Prostate gland (tissue), 2 donors: ENCODE measurements around the gene NR0B2. TPM values are rescaled to one million over a fixed set of nuclear protein-coding genes. Genes with fewer than 3 reads are reported as not detected.

Experiments used
- DNase-seq: peaks from one replicate; pipeline ENCODE4 v3.0.0-alpha.2; 2019; ENCODE audit warnings: low spot score
- H3K27ac ChIP-seq, 2 donors: fragments of 200-600 bp; sonication (generic); 2 replicates each; pipeline ENCODE4 v1.5.1; 2017 to 2019
- H3K27me3 ChIP-seq: fragments of 200-600 bp; sonication (generic); replicated peaks from 2 replicates; pipeline ENCODE4 v1.5.1; 2019; ENCODE audit not compliant: insufficient read depth
- H3K36me3 ChIP-seq, 2 donors: fragments of 200-600 bp; sonication (generic); 1 replicate in 1 of 2; 2 replicates in 1 of 2; pipeline versions ENCODE4 v1.5.1 to v1.8.1; 2017 to 2019
- H3K4me1 ChIP-seq: fragments of 200-600 bp; sonication (generic); replicated peaks from 2 replicates; pipeline ENCODE4 v1.5.1; 2019
- H3K4me3 ChIP-seq, 2 donors: fragments of 200-600 bp; sonication (generic); 2 replicates each; pipeline ENCODE4 v1.5.1; 2017 to 2019
- H3K9me3 ChIP-seq: fragments of 200-600 bp; sonication (generic); 2 replicates; pipeline ENCODE4 v1.5.1; 2017
- CTCF ChIP-seq, 4 experiments: fragments of 200-600 bp in 2 of 4; fragments of 450-650 bp in 2 of 4; sonication (generic) in 2 of 4; IDR thresholded peaks; 1 replicate in 3 of 4; 2 replicates in 1 of 4; pipeline ENCODE4 v1.5.1; 2016 to 2019; ENCODE audit warnings: antibody characterized with exemption in 4 of 4, mild to moderate bottlenecking in 2 of 4, moderate library complexity in 2 of 4
- POLR2A ChIP-seq: fragments of 450-650 bp; IDR thresholded peaks from one replicate; pipeline ENCODE4 v1.6.1; 2016; ENCODE audit warnings: antibody characterized with exemption, mild to moderate bottlenecking
- POLR2AphosphoS5 ChIP-seq: sonication (generic); formaldehyde crosslinking; IDR thresholded peaks from one replicate; pipeline ENCODE4 v1.6.1; 2017; ENCODE audit warnings: antibody characterized with exemption
- WGBS: methylation state at CpG from one replicate; pipeline ENCODE4 v1.1.5; 2018; 5-methylcytosine and 5-hydroxymethylcytosine counted together
- intact Hi-C: fragments of 100-400 bp; cut with DNase I; formaldehyde crosslinking; loops from one replicate; pipeline ENCODE4 v1.14.2; 2022
- total RNA-seq, 2 donors: library from RNA; depleted of rRNA; stranded (reverse); fragments of >200 nt; gene quantifications; one replicate each; pipeline ENCODE4 v1.1.0, GENCODE V29; 2016

NR0B2 gene
- total RNA-seq, 2 donors from 2014 or later = not detected

- no peaks in the 10 kb centered on the region for H3K27me3 ChIP-seq
- DNase-seq = no peak
- no peak overlapping the region for H3K27ac ChIP-seq
- WGBS = 65% methylated on average over 4 of the region's 4 CpGs
- H3K4me1 ChIP-seq = no peaks in the 10 kb centered on the region
- intact Hi-C loops = no loop called here
- H3K9me3 ChIP-seq = no peaks in the 10 kb centered on the region
- peaks cover 26 to 42% of the 10 kb centered on the region in 2 donors for H3K36me3 ChIP-seq
- H3K4me3 ChIP-seq = no peak overlapping the region
- TF ChIP-seq CTCF (IDR thresholded peaks at IDR 0.05) (no peak), POLR2A (no peak), POLR2AphosphoS5 (no peak)
These were observed 32.5 kb upstream of the NR0B2 start for GRCh38 chr1:26946270-26946669.

- WGBS = 62% methylated on average over 8 of the region's 8 CpGs
- TF ChIP-seq CTCF (IDR thresholded peaks at IDR 0.05) (no peak), POLR2AphosphoS5 (no peak), POLR2A (no peak)
- Histone ChIP-seq H3K4me3 (no peak overlapping the region), H3K36me3 (peaks cover 26 to 42% of the 10 kb centered on the region in 2 donors), H3K27ac (no peak overlapping the region), H3K27me3 (no peaks in the 10 kb centered on the region), H3K4me1 (no peaks in the 10 kb centered on the region), H3K9me3 (no peaks in the 10 kb centered on the region)
- no peak for DNase-seq
- intact Hi-C loops = no loop called here
These were observed 32.0 kb upstream of the NR0B2 start for GRCh38 chr1:26945728-26946127.

- TF ChIP-seq CTCF (IDR thresholded peaks at IDR 0.05) (no peak), POLR2AphosphoS5 (no peak), POLR2A (no peak)
- peaks cover 26 to 42% of the 10 kb centered on the region in 2 donors for H3K36me3 ChIP-seq
These were observed 31.4 kb upstream of the NR0B2 start for GRCh38 chr1:26945138-26945537.

GRCh38 chr1:26942656-26943055, 28.9 kb upstream of the NR0B2 start:
- WGBS = 95% methylated on average over 12 of the region's 12 CpGs
- intact Hi-C loops = no loop called here

More at GRCh38 chr1:26945138-26945537, 31.4 kb upstream of the NR0B2 start:
- H3K9me3 ChIP-seq = no peaks in the 10 kb centered on the region
- no peak overlapping the region for H3K4me3 ChIP-seq
- H3K27ac ChIP-seq = no peak overlapping the region
- H3K4me1 ChIP-seq = no peaks in the 10 kb centered on the region
- WGBS = 50% methylated on average over 2 of the region's 2 CpGs
- H3K27me3 ChIP-seq = no peaks in the 10 kb centered on the region
- DNase-seq = no peak
- intact Hi-C loops = no loop called here

More at GRCh38 chr1:26942656-26943055, 28.9 kb upstream of the NR0B2 start:
- no peaks in the 10 kb centered on the region for H3K9me3 ChIP-seq
- H3K4me3 ChIP-seq = no peak overlapping the region
- no peaks in the 10 kb centered on the region for H3K4me1 ChIP-seq
- no peak overlapping the region for H3K27ac ChIP-seq
- H3K36me3 ChIP-seq = peaks cover 26 to 42% of the 10 kb centered on the region in 2 donors
- DNase-seq = no peak
- TF ChIP-seq POLR2A (no peak), POLR2AphosphoS5 (no peak), CTCF (IDR thresholded peaks at IDR 0.05) (no peak)
- H3K27me3 ChIP-seq = no peaks in the 10 kb centered on the region
